C4-2B (cell line): ENCODE measurements around the gene HCN4.

Experiments
- ZFX ChIP-seq: fragments of 450-650 bp; IDR thresholded peaks from 2 replicates; pipeline ENCODE4 v1.6.1; 2017
- TF ChIP-seq, protein P1 (sequence below): fragments of 450-650 bp; conservative IDR thresholded peaks from 2 replicates; pipeline ENCODE4 v1.5.1; 2017; ENCODE audit warnings: mild to moderate bottlenecking

DNA sequence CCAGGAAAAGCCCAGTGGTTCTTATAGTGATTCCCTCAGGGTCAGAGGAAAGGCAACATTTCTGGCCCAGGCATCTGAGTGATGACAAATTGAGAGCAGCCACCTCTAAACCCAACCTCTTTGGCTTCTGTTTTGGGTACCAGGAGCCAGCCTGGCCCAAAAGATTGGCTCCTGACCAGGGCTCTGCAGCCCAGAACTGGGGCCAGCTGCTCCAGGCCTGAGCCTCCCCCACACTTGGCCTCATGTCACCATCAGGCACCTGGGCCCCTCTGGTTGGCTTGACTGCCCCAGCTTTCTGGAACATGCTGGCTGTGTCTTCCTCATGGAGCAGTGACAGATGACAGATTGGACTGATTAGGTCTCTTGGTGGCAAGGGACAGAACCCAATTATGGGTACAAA lies 26.0 kb upstream of the HCN4 start:
- TF ChIP-seq, protein P1, sequence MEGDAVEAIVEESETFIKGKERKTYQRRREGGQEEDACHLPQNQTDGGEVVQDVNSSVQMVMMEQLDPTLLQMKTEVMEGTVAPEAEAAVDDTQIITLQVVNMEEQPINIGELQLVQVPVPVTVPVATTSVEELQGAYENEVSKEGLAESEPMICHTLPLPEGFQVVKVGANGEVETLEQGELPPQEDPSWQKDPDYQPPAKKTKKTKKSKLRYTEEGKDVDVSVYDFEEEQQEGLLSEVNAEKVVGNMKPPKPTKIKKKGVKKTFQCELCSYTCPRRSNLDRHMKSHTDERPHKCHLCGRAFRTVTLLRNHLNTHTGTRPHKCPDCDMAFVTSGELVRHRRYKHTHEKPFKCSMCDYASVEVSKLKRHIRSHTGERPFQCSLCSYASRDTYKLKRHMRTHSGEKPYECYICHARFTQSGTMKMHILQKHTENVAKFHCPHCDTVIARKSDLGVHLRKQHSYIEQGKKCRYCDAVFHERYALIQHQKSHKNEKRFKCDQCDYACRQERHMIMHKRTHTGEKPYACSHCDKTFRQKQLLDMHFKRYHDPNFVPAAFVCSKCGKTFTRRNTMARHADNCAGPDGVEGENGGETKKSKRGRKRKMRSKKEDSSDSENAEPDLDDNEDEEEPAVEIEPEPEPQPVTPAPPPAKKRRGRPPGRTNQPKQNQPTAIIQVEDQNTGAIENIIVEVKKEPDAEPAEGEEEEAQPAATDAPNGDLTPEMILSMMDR, result no peak
- no peak for TF ChIP-seq ZFX
